ENCODE measurements around the gene BCL7A. TPM values are rescaled to one million over a fixed set of nuclear protein-coding genes. Genes with fewer than 3 reads are reported as not detected.

The BCL7A gene
- total RNA-seq, 1 experiment from 2014 or later = 10.6 TPM

- DNase-seq (ENCODE audit: low spot score) = no peak
Measured at GRCh38 chr12:122085591-122085990, 63.9 kb downstream of the BCL7A start.

DNA sequence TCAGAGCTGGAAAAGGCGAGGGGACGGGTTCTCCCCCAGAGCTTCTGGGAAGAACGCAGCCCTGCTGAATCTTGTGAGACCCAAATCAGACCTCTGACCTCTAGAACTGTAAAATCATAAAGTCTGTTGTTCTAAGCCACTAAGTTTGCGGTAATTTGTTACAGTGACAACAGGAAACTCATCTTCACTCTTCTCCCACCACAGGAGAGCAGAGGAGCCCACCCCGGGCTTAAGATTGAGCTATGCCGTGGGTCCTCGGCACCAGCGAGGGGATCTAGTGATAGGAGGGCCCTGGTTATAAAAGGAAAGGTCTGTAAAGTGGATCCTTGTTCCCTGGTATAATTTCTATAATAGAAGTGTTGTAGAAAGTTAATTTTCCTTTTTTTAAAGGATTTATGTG, 64.4 kb downstream of the BCL7A start:
- DNase-seq (ENCODE audit: low spot score) = no peak
- in situ Hi-C loops (cut with HindIII; ENCODE audit: low sequenced_read_pairs) = no loop called here

More at GRCh38 chr12:122085591-122085990, 63.9 kb downstream of the BCL7A start:
- in situ Hi-C loops (cut with HindIII; ENCODE audit: low sequenced_read_pairs) = no loop called here

DNA sequence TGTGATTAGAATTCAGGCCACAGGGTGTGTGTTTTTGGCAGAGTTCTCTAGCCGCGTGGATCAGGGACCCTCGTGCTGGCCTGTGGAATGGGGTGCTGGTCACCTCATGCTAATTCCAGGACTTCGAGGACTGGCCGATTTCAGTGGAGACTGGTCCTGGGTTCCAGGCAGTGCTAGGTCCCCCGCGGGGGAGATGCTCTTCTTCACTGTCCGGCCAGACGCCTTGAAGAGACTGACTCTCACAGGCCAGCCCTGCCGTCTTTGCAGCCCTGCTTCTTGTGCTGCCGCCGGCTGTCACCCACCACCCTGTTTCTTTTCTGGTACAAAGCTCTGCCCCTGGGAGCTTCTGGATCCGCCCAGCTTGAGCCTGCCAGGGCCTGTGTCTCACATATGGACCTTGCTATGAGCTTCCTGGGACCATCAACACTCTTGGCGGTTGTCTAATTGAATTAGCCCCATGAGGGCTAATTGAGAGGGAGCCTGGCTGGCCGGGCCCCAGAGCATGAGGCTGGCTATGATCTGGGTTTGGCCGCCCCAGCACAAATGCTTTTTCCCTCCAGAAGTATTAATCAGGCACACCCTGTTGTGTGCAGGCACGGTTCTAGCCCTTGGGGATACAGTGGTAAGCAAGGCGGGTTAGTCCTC, 65.1 kb downstream of the BCL7A start:
- in situ Hi-C loops (cut with HindIII; ENCODE audit: low sequenced_read_pairs) = no loop called here
- DNase-seq (ENCODE audit: low spot score) = no peak

DNA sequence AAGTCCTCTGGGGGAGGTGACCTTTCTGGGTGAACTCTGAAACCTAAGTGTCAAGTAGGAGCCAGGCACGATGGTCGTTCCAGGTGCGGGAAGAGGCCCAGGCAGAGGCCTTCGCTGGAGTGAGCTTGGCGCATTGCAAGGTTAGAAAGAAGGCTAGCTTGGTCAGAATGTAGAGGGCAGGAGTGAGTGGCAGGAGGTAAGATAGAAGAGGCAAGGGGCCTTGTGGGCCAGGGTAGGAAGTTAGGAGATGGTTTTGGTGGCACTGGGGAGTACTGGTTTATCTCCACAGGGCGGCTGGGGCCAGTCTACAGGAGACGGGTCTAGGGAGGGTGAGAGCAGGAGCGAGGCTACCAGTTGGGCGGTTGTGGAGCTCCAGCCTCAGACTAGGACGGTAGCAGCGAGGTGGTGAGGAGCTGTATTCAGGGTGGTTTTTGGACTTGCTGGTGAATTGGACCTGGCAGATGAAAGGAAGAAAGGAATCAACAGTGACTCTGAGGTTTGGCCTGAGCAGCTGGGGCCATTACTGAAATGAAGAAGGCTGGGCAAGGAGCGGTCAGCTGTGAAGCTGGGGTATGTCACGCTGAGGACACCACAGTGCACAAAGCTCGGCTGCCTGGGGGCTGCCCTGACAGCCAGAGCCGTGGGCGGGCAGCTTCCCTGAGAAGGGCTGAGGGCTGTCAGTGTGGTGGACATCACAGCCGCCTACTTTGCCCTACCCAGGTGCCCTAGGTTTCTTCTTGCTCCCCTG, 65.9 kb downstream of the BCL7A start:
- DNase-seq (ENCODE audit: low spot score) = no peak

GRCh38 chr12:122088179-122088810, 66.6 kb downstream of the BCL7A start:
- in situ Hi-C loops (cut with HindIII; ENCODE audit: low sequenced_read_pairs) = no loop called here
- no peak for DNase-seq (ENCODE audit: low spot score)

More for the DNA sequence above, 65.9 kb downstream of the BCL7A start:
- in situ Hi-C loops (cut with HindIII; ENCODE audit: low sequenced_read_pairs) = no loop called here

GRCh38 chr12:122089077-122089476, 67.4 kb downstream of the BCL7A start:
- DNase-seq (ENCODE audit: low spot score) = no peak
- in situ Hi-C loops (cut with HindIII; ENCODE audit: low sequenced_read_pairs) = no loop called here

- in situ Hi-C loops (cut with HindIII; ENCODE audit: low sequenced_read_pairs) = no loop called here
- no peak for DNase-seq (ENCODE audit: low spot score)
Measured at GRCh38 chr12:122090759-122091515, 69.3 kb downstream of the BCL7A start.

- in situ Hi-C loops (cut with HindIII; ENCODE audit: low sequenced_read_pairs) = no loop called here
Measured at GRCh38 chr12:122093098-122093883, 71.6 kb downstream of the BCL7A start.

GRCh38 chr12:122094137-122094734, 72.6 kb downstream of the BCL7A start:
- in situ Hi-C loops (cut with HindIII; ENCODE audit: low sequenced_read_pairs) = no loop called here
- DNase-seq (ENCODE audit: low spot score) = no peak

More at GRCh38 chr12:122093098-122093883, 71.6 kb downstream of the BCL7A start:
- DNase-seq (ENCODE audit: low spot score) = no peak

GRCh38 chr12:122094735-122095631, 73.3 kb downstream of the BCL7A start:
- in situ Hi-C loops (cut with HindIII; ENCODE audit: low sequenced_read_pairs) = no loop called here
- DNase-seq (ENCODE audit: low spot score) = no peak

DNA sequence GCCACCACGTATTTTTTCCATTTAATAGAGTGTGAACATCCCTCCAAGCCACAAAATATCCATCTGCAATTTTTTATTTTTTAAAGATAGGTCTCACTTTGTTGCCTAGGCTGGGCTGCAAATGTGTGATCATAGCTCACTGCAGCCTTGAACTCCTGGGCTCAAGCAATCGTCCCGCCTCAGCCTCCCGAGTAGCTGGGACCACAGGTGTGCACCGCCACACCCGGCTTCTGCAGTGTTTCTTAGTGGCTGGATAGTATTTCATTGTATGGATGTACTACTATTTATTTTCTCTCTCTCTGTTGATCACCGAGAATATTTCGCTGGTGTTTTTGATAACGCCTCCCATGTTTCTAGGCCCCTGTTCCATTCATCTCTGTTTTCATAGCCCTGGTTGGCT, 74.3 kb downstream of the BCL7A start:
- no peak for DNase-seq (ENCODE audit: low spot score)
- in situ Hi-C loops (cut with HindIII; ENCODE audit: low sequenced_read_pairs) = no loop called here

GRCh38 chr12:122096591-122097149, 75.0 kb downstream of the BCL7A start:
- no peak for DNase-seq (ENCODE audit: low spot score)
- in situ Hi-C loops (cut with HindIII; ENCODE audit: low sequenced_read_pairs) = no loop called here

DNA sequence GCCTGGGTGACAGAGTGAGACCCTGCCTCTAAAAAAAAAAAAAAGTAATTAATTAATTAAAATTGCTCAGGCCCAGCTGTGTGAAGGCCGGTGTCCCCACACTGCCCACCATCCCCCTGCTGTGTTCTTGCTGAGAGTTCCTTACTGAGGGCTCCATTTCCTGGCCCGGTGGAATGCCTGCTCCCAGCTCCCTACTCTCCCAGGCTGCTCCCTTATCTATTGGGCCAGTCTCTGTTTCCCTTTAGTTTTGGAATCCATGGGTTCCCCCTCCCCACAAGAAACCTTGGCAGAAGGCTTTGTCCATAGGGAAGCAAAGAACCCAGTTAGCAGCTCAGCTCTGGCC, 75.9 kb downstream of the BCL7A start:
- no peak for DNase-seq (ENCODE audit: low spot score)
- in situ Hi-C loops (cut with HindIII; ENCODE audit: low sequenced_read_pairs) = no loop called here

GRCh38 chr12:122097927-122098756, 76.5 kb downstream of the BCL7A start:
- DNase-seq (ENCODE audit: low spot score) = peak; percentile 36
- in situ Hi-C loops (cut with HindIII; ENCODE audit: low sequenced_read_pairs) = no loop called here

DNA sequence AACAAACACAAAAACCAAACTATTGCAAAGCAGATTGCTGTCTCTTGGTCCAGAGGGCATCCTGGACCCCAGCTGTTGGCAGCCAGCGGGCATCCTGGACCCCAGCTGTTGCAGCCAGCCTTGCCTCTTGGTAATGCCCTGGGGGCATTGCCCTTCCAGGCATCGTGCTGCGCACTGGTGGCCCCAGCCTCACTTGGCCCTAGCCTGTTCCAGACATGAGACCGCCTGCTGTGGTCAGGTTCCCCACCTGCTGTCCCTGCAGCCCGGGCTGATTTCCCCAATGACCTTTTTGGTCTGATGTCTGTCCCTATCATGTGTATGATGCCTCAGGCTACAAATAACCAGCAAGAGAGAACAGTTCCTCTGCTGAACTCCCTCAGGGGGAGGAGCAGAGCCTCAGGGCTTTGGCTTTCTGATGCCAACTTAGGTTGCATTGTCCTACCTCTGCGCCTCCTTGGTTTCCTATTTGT, 77.6 kb downstream of the BCL7A start:
- in situ Hi-C loops (cut with HindIII; ENCODE audit: low sequenced_read_pairs) = no loop called here

GRCh38 chr12:122099856-122100255, 78.2 kb downstream of the BCL7A start:
- DNase-seq (ENCODE audit: low spot score) = no peak
- in situ Hi-C loops (cut with HindIII; ENCODE audit: low sequenced_read_pairs) = no loop called here

More for the DNA sequence above, 77.6 kb downstream of the BCL7A start:
- DNase-seq (ENCODE audit: low spot score) = no peak

Data from G401 (cell line).